ENCODE results near the gene LSM14A.
"Not testable (repeated sequence)": the region's sequence is repeated elsewhere in the genome, so short reads cannot be mapped to it uniquely, and the experiment has no call there.

LSM14A gene

DNA sequence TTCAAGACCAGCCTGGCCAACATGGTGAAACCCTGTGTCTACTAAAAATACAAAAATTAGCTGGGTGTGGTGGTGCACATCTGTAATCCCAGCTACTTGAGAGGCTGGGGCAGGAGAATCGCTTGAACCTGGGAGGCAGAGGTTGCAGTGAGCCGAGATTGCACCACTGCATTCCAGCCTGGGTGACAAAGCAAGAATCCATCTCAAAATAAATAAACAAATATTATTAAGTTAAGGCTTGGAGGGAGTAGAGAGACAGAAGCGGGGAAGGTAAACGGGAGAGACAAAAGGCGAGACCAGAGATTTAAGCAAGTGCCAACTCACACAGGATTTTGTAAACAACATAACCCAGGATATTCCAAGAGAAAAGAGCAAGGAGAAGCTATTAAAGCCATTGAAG is 12.8 kb upstream of the LSM14A start:
- not testable (repeated sequence) for FAIRE-seq

- FAIRE-seq: not testable (repeated sequence)
Measured at GRCh38 chr19:34161902-34162301, 10.4 kb upstream of the LSM14A start.

DNA sequence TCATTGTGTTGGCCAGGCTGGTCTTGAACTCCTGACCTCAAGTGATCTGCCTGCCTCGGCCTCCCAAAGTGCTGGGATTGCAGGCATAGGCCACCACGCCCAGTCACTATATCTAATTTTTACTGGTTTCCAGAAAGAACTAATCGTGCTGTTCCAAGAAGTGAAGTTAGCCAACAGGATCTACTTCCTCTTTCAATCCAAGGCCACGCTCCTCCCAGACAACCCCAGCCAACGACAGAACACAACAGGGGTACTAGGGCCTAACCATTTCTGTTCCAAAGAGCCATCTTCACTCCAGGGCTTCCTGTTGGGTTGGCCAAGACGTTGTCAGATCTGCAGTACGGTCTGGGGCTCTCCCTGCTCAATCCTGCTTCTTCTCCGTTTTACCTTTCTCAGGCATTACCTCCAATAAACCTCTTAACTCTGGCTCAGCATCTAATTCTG is 7.0 kb upstream of the LSM14A start:
- FAIRE-seq: no peak

DNA sequence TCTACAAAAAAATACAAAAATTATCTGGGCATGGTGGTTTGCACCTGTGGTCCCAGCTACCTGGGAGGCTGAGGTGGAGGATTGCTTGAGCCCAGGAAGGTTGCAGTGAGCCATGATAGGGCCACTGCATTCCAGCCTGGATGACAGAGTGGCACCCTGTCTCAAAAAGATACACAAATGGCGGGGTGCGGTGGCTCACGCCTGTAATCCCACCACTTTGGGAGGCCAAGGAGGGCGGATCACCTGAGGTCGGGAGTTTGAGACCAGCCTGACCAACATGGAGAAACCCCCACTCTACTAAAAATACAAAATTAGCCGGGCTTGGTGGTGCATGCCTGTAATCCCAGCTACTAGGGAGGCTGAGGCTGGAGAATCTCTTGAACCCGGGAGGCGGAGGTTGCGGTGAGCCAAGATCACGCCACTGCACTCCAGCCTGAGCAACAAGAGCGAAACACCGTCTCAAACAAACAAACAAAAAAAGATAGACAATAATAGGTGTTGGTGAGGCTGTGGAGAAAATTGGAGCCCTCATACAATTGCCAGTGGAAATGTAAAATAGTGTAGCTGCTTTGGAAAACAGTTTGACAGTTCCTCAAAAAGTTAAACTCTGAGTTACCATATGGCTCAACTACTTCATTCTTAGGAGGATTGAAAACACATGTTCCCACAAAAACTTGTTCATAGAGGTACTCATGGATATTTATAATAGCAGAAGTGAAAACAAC is 2.7 kb upstream of the LSM14A start:
- not testable (repeated sequence) for FAIRE-seq

GRCh38 chr19:34171539-34171876 is 796 bp upstream of the LSM14A start:
- no peak for FAIRE-seq

DNA sequence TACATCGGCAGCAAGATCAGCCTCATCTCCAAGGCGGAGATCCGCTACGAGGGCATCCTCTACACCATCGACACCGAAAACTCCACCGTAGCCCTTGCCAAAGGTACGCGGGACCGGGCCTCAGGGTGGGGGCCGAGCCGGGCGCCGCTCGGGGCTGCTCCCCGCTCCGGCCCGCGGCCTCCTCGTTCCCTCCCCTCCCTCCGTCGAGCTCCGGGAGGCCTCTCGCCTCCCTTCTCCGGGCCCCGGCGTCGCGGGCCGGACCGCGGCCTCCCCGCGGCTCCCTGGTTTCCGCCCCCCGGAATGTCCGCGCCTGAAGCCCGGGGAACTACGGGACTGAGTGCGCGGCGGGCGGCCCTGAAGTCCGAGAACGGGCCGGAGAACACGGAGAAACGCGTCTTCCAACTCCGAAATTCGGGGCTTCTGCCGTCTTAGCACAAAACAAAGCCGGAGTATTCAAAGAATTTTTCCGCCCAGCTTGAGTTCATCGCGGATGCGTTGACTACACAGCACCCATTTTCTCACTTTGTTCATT is 423 bp downstream of the LSM14A start:
- FAIRE-seq: no peak

DNA sequence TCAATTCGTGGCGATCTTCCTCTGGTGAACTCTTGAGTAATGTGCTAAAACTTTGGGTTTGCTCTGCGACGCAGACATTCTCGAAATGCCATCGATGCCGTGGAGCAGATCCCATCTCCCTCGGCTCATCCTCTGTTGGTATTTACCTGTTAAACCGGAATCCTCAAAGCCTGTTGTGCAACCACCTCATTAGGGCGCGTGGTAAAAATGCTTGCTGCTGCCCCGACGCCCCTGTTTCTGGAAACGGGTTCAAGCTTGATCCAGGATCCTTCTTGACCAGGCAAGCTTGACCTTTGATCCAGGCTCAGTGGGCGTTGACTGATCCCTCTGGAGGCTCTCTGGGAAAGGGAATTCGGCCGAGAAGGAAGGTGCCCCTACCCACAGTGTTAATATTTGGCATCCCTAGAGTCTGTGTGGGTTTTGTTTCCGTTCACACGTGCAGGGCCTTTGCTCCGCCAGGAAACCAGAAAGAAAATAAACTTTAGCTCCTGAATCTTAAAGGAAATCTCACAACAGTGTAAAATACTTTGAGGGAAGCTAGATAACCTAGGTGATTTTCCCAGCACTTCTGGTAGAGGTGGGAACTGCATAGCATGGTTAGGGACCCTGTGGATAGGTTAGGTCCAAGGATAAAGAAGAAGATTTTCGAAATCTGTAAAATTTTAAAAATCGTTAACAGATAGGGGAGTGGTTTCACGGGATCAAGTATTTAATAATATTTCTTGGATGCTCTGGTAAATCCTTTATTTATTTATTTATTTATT is 1.1 kb downstream of the LSM14A start:
- FAIRE-seq: no peak

- FAIRE-seq: not testable (repeated sequence)
Measured at GRCh38 chr19:34175173-34175572, 2.9 kb downstream of the LSM14A start.

- FAIRE-seq: peak; percentile 46
Measured at GRCh38 chr19:34176581-34176980, 4.3 kb downstream of the LSM14A start.

- no peak for FAIRE-seq
Measured at GRCh38 chr19:34178274-34178610, 5.9 kb downstream of the LSM14A start.

DNA sequence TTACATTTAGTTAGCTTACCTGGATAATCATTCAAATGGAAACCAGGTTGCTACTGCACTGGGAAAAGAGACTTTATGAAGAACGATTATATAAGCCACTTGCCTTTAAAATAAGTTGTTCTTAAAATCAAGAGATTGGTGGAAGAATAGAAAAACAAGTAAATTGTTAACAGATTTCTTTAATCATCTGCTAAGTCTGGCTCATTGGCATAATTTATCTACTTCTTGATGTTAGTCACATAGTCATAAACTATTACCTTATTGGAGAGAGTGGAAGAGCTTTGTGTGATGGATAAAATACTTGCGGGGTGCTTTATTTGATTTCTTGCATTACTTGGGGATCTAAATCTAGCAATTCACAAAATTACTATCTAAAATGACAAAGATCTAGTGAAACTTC is 6.8 kb downstream of the LSM14A start:
- no peak for FAIRE-seq

DNA sequence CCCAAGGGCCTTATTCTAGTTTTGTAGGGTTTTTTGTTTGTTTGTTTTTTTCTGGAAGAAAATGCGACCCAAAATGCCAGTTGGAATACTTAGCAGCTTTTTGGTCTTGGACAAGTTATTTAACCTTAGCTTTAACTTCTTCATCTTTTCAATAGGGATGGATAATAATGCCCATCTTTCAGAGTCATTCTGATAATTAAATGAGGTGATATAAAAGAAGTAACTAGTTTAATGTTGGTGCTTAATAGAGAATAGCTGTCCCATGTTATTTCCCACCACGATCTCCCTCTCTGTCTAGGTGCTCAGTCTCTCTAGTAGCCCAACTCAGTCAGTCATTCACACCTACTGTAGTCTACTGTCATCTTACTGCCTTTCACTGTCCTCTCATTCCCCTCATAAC is 8.0 kb downstream of the LSM14A start:
- FAIRE-seq: no peak

DNA sequence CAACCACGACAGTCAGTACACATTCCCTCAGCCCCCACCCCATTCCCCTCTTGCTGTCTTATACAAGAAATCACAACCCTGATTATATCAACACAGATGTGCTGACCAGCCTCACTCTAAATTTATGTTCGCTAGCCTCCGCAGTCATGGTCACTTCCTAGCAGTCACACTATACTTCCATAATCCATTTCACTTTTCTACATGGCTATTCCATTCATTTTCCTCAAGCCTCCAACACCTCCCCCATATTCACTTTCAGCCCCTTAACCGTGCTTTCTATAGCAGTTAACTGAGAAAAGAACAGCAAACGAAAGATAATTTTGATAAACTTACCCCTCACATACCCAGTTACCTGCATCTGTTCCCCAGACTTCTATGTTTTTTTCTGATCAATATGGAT is 8.4 kb downstream of the LSM14A start:
- FAIRE-seq: no peak

GRCh38 chr19:34181111-34181864 is 9.0 kb downstream of the LSM14A start:
- FAIRE-seq: no peak

DNA sequence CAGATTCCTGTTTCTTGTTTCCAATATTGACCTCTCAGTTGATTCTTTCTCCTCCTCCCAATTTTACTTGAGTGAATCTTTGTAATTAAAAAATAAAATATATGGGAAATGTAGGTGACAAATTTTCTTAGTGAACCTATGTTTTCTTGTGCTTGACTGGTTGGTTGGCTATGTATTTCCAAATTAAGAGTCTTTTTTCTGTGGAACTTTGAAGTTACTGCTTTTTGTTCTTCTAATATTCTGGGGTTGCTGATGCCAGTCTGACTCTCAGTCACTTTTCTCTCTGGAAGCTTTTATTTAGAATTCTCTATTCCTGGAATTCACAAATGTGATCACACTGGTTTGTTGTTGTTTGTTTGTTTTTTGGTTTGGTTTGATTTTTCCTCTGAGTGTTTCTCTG is 9.8 kb downstream of the LSM14A start:
- FAIRE-seq: no peak

GRCh38 chr19:34184880-34185491 is 12.7 kb downstream of the LSM14A start:
- FAIRE-seq: no peak

GRCh38 chr19:34186205-34186604 is 13.9 kb downstream of the LSM14A start:
- no peak for FAIRE-seq

- FAIRE-seq: no peak
Measured at GRCh38 chr19:34187011-34187410, 14.7 kb downstream of the LSM14A start.

- no peak for FAIRE-seq
Measured at GRCh38 chr19:34188408-34188807, 16.1 kb downstream of the LSM14A start.

DNA sequence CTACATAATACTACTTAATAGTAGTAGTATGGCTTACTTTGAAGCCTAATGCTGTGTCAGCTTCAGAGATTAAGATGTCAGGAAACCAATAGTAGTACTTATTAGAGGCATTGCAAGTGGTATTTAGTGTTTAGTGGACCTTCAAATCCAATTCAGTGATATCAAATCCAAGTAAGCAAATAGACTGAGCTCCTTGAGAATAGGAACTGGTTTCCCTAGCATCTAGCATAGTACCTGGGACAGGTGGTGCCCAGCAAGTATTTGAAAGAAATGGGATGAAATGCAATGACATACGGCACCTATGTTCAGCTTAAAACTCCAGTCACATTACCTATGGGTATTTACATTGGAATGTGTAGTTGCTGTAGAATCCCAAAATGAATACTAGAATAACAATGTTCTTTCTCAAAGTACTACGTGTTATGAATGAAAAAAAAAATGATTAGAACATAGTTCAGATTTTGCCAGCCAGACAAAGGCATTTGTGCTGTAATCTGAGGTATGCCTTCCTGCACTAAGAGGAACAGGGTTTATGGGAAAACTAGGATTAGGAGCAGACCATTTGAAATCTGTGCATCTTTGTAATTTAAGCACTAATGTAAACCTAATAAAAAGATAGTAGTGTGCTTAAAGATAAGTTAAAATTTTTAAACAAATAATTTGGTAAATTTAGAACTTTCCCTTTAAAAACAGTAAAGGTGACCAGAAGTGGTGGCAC is 17.1 kb downstream of the LSM14A start:
- no peak for FAIRE-seq

DNA sequence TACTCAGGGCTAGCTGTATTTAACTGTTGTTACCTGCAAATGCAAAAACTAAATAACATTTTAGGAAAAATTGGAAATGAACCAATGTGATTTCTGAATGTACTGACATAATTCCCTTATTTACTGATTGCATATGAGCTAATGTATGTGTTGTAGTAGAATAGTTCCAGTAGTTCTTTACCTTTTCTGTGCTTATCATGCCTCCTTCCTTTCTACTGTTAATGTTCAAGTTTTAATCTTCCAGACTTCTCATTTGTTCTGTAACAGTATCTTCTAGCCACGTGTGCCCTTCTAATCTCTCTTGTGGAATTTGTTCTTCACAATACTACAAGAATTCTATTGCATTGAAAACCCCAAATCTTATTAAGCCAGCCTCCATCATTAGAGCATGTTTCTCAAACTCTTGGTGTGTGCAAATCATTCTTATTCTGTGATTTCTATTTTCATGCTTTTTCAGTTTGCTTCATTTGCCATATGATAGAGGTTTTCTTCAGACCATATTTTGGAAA is 17.7 kb downstream of the LSM14A start:
- no peak for FAIRE-seq

- FAIRE-seq: no peak
Measured at GRCh38 chr19:34191355-34191962, 19.2 kb downstream of the LSM14A start.
